PC-9 (cell line): ENCODE data around the gene GLB1L2.

ENCODE experiments used
- EZH2 ChIP-seq: fragments of 200-600 bp; sonication (generic); IDR thresholded peaks from 2 replicates; pipeline ENCODE4 v1.8.0; 2017; ENCODE audit warnings: antibody characterized with exemption, low read depth
- TF ChIP-seq, protein P1 (sequence below): fragments of 200-600 bp; sonication (generic); conservative IDR thresholded peaks from 2 replicates; pipeline ENCODE4 v1.6.1; 2017; ENCODE audit warnings: mixed run types, antibody characterized with exemption, mild to moderate bottlenecking, moderate library complexity

DNA sequence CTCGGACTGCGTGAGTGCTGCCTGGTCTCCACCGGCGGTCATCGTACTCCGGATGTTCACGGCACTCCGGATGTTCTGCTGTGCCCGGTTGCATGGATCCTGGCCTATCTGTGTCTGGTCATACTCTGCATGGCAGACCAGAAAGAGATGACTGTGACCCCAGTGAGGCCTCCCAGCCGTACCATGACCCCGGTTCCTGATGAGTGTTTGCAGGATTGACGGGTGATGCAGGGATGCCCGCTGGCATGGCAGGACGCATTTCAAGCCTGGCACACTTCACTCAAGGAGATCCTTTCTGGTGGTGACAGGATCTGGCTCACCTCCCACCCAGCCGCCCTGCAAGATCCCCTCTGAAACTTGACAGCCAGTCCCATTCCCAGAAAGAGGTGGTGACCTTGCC lies 6.3 kb downstream of the GLB1L2 start:
- TF ChIP-seq, protein P1, sequence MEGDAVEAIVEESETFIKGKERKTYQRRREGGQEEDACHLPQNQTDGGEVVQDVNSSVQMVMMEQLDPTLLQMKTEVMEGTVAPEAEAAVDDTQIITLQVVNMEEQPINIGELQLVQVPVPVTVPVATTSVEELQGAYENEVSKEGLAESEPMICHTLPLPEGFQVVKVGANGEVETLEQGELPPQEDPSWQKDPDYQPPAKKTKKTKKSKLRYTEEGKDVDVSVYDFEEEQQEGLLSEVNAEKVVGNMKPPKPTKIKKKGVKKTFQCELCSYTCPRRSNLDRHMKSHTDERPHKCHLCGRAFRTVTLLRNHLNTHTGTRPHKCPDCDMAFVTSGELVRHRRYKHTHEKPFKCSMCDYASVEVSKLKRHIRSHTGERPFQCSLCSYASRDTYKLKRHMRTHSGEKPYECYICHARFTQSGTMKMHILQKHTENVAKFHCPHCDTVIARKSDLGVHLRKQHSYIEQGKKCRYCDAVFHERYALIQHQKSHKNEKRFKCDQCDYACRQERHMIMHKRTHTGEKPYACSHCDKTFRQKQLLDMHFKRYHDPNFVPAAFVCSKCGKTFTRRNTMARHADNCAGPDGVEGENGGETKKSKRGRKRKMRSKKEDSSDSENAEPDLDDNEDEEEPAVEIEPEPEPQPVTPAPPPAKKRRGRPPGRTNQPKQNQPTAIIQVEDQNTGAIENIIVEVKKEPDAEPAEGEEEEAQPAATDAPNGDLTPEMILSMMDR, result no peak
- TF ChIP-seq EZH2, result no peak
